ENCODE measurements around the gene ANKS1B. TPM values are rescaled to one million over a fixed set of nuclear protein-coding genes. Genes with fewer than 3 reads are reported as not detected.

The ANKS1B gene
- total RNA-seq, 4 donors from 2014 or later = 4.9 to 15.4 (median 9.4) TPM

DNA sequence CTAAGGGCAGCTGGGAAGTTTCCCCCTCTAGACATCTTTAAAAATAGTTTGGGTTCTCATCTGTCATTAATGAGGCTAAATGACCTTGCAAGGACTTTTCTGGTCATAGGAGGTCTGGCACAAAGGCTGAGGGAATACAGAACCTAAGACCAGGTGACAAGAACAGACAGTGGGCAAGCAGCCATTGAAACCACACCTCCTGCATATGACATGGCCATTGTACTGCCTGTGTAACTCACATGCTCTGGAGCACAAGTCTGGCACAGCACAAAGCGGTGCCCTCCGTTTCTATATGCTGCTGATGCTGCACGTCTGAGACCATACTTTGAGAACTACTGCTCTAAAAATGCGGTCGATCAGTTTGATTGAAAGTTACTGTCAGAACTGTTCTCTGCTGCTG lies 1196.3 kb downstream of the ANKS1B start:
- no peak overlapping the region for H3K4me3 ChIP-seq
- TF ChIP-seq POLR2A (IDR thresholded peaks at IDR 0.05) (no peak), EP300 (IDR thresholded peaks at IDR 0.05) (no peak)
- TF ChIP-seq, protein P1, sequence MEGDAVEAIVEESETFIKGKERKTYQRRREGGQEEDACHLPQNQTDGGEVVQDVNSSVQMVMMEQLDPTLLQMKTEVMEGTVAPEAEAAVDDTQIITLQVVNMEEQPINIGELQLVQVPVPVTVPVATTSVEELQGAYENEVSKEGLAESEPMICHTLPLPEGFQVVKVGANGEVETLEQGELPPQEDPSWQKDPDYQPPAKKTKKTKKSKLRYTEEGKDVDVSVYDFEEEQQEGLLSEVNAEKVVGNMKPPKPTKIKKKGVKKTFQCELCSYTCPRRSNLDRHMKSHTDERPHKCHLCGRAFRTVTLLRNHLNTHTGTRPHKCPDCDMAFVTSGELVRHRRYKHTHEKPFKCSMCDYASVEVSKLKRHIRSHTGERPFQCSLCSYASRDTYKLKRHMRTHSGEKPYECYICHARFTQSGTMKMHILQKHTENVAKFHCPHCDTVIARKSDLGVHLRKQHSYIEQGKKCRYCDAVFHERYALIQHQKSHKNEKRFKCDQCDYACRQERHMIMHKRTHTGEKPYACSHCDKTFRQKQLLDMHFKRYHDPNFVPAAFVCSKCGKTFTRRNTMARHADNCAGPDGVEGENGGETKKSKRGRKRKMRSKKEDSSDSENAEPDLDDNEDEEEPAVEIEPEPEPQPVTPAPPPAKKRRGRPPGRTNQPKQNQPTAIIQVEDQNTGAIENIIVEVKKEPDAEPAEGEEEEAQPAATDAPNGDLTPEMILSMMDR (IDR thresholded peaks at IDR 0.05) = no peak
- H3K9me3 ChIP-seq = no peaks in the 10 kb centered on the region
- H3K36me3 ChIP-seq = no peaks in the 10 kb centered on the region
- H3K27me3 ChIP-seq = no peaks in the 10 kb centered on the region
- no peak overlapping the region for H3K27ac ChIP-seq
- 92% methylated on average over 5 of the region's 5 CpGs for whole genome bisulfite sequencing
- no peak for DNase-seq (ENCODE audit: low spot score in 2 of 2)
- H3K4me1 ChIP-seq = no peaks in the 10 kb centered on the region

DNA sequence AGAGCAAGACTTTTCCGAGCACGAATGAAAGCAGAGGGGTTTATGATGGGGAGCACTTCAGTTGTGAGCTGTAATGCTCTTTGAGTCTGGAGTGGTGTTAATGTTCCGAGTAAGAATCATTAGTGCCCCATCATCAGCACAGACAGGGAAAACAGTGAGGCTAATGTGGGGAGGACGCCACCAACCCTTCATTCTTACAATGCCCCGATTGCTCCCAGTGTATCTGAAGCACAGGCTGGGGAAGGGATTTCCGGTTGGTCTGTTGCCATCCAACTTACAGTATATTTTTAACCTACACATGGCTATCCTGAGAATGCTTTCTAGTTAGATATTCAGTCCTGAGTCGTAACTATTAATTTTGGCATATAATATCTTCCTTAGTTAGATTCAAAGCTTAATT lies 1198.1 kb downstream of the ANKS1B start:
- DNase-seq (ENCODE audit: low spot score in 2 of 2) = no peak
- Histone ChIP-seq H3K4me1 (no peaks in the 10 kb centered on the region), H3K27me3 (no peaks in the 10 kb centered on the region), H3K4me3 (no peak overlapping the region), H3K36me3 (no peaks in the 10 kb centered on the region), H3K9me3 (no peaks in the 10 kb centered on the region), H3K27ac (no peak overlapping the region)
- WGBS = 83% methylated on average over 7 of the region's 7 CpGs
- TF ChIP-seq POLR2AphosphoS5 (IDR thresholded peaks at IDR 0.05) = no peak
- TF ChIP-seq, protein P1 (IDR thresholded peaks at IDR 0.05) = no peak
- TF ChIP-seq POLR2A (IDR thresholded peaks at IDR 0.05) = no peak
- no peak for TF ChIP-seq EP300 (IDR thresholded peaks at IDR 0.05)

DNA sequence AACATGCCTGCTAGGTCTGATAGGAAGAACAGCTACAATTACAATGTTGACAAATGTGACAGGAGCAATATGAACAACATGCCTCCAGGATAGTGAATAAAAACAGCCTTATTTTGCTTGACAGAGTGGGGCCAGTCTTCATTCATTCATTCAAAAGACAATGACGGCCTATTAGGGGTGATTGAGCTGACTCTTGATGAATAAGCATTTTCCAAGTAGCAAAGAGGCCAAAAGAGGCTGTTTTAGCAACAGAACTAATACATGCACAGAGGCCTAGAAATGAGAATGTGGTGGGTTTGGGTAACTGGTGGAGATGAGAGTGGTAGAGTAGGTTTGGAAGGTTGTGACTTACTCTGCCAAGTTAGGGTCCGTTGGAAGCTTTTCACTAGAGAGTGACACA lies 1201.3 kb downstream of the ANKS1B start:
- TF ChIP-seq, protein P1 (IDR thresholded peaks at IDR 0.05) = no peak
- TF ChIP-seq EP300 (IDR thresholded peaks at IDR 0.05) = no peak
- TF ChIP-seq POLR2AphosphoS5 (IDR thresholded peaks at IDR 0.05) = no peak
- TF ChIP-seq POLR2A (IDR thresholded peaks at IDR 0.05) = no peak
- H3K36me3 ChIP-seq = no peaks in the 10 kb centered on the region
- no peak for DNase-seq (ENCODE audit: low spot score in 2 of 2)
- no peaks in the 10 kb centered on the region for H3K9me3 ChIP-seq
- WGBS = 77% methylated on average over 2 of the region's 2 CpGs
- H3K4me1 ChIP-seq = no peaks in the 10 kb centered on the region
- no peaks in the 10 kb centered on the region for H3K27me3 ChIP-seq
- H3K27ac ChIP-seq = no peak overlapping the region
- no peak overlapping the region for H3K4me3 ChIP-seq

DNA sequence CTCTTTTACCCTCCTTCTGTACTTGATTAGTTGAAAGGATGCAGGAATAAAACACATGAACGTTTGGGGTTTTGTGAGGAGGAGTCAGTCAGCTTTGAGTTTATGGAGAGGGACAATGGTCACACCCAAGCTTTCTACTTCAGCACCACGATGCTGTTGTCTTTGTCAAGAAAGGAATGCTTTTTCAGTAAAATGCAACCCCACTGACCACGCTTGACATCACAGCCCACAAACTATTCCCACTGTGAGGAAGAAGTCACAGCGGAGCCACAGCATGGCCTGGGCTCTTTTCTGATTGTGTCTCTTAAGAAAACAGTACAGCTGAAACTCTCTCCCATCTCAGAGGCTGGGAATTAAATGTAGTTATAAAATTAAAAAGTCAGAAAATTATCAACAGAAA lies 1204.5 kb downstream of the ANKS1B start:
- DNase-seq (ENCODE audit: low spot score in 2 of 2) = no peak
- H3K4me1 ChIP-seq = no peaks in the 10 kb centered on the region
- WGBS = 67% methylated on average over 4 of the region's 4 CpGs
- no peaks in the 10 kb centered on the region for H3K27me3 ChIP-seq
- no peaks in the 10 kb centered on the region for H3K36me3 ChIP-seq
- H3K9me3 ChIP-seq = no peaks in the 10 kb centered on the region
- no peak for TF ChIP-seq EP300 (IDR thresholded peaks at IDR 0.05)
- no peak for TF ChIP-seq POLR2A (IDR thresholded peaks at IDR 0.05)
- no peak for TF ChIP-seq POLR2AphosphoS5 (IDR thresholded peaks at IDR 0.05)
- TF ChIP-seq, protein P1 (IDR thresholded peaks at IDR 0.05) = no peak
- no peak overlapping the region for H3K27ac ChIP-seq
- H3K4me3 ChIP-seq = no peak overlapping the region

DNA sequence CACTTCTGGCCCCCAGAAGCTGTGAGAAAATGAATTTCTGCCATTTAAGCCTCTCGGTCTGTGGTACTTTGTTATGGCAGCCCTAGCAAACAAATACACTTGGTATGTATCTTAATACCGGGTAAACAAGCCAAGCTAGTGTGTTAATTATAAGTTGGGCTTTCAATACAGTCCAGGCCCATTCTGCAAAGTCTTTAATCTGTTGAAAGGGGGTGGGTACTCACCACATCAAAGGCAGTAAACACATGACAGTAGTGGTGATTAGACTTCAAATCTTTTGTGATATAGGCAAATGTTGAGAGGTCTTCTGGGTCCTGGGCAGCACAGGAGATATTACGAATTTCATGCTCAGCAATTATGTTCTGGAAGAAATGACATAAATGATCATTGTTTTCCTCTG lies 1211.9 kb downstream of the ANKS1B start:
- H3K36me3 ChIP-seq = no peaks in the 10 kb centered on the region
- no peaks in the 10 kb centered on the region for H3K4me1 ChIP-seq
- no peak for DNase-seq (ENCODE audit: low spot score in 2 of 2)
- H3K4me3 ChIP-seq = no peak overlapping the region
- TF ChIP-seq, protein P1 (IDR thresholded peaks at IDR 0.05) = no peak
- TF ChIP-seq POLR2AphosphoS5 (IDR thresholded peaks at IDR 0.05) = no peak
- no peaks in the 10 kb centered on the region for H3K9me3 ChIP-seq
- no peaks in the 10 kb centered on the region for H3K27me3 ChIP-seq
- 91% methylated on average over 3 of the region's 3 CpGs for WGBS
- H3K27ac ChIP-seq = no peak overlapping the region

Data from suprapubic skin (tissue), 4 donors.